WTC11 (cell line): ENCODE results near the gene CPXM2. TPM values are rescaled to one million over a fixed set of nuclear protein-coding genes. Genes with fewer than 3 reads are reported as not detected.

Experiments
- ATAC-seq: fragments of 200-7000 bp; cut with Tn5 transposase; 2 replicates; pipeline ENCODE4 v1.10.0; 2021; ENCODE audit warnings: mild to moderate bottlenecking, moderate library complexity
- CTCF ChIA-PET: fragments of 300-600 bp; sonication (Branson Sonifier 250); formaldehyde crosslinking; loops from one replicate; lab custom pipeline; 2021; ENCODE audit warnings: antibody characterized with exemption; lab: Charles Lee
- POLR2A ChIA-PET: fragments of 350-600 bp; sonication (Branson Sonifier 250); formaldehyde crosslinking; loops from one replicate; lab custom pipeline; 2021; ENCODE audit warnings: antibody characterized with exemption; lab: Charles Lee
- DNase-seq: peaks from one replicate; pipeline ENCODE4 v3.0.0; 2021; ENCODE audit warnings: low spot score
- H3K27ac Mint-ChIP-seq: 2 replicates; pipeline ENCODE4 v1.8.0; 2021; ENCODE audit warnings: mixed read lengths
- H3K27me3 Mint-ChIP-seq: 2 replicates; pipeline ENCODE4 v1.8.0; 2021; ENCODE audit warnings: low read depth, mild to moderate bottlenecking, moderate library complexity, mixed read lengths
- H3K36me3 Mint-ChIP-seq: 2 replicates; pipeline ENCODE4 v1.8.0; 2021; ENCODE audit warnings: mixed read lengths
- H3K4me1 Mint-ChIP-seq: 2 replicates; pipeline ENCODE4 v1.8.0; 2022; ENCODE audit warnings: mixed read lengths
- H3K4me3 Mint-ChIP-seq: 2 replicates; pipeline ENCODE4 v1.8.0; 2021; ENCODE audit warnings: mild to moderate bottlenecking, moderate library complexity, mixed read lengths
- H3K9me3 Mint-ChIP-seq: 2 replicates; pipeline ENCODE4 v1.8.0; 2021; ENCODE audit warnings: mixed read lengths
- ATF1 ChIP-seq: sonication (generic); formaldehyde crosslinking; IDR thresholded peaks from 2 replicates; pipeline ENCODE4 v1.8.1; 2023; ENCODE audit warnings: mild to moderate bottlenecking, moderate library complexity, missing genetic modification reagents
- CTCF ChIP-seq: fragments of 200-600 bp; IDR thresholded peaks from 2 replicates; pipeline ENCODE4 v1.8.0; 2022; ENCODE audit warnings: antibody characterized with exemption
- FOXP1 ChIP-seq: sonication (generic); formaldehyde crosslinking; IDR thresholded peaks from 2 replicates; pipeline ENCODE4 v1.8.0; 2022; ENCODE audit warnings: missing genetic modification reagents, mild to moderate bottlenecking, moderate library complexity, borderline replicate concordance
- IRF2 ChIP-seq: sonication (generic); formaldehyde crosslinking; IDR thresholded peaks from 2 replicates; pipeline ENCODE4 v1.8.0; 2022; ENCODE audit warnings: low read depth, missing genetic modification reagents, borderline replicate concordance
- JAZF1 ChIP-seq: fragments of 250-450 bp; sonication (Bioruptor Pico); IDR thresholded peaks from 2 replicates; pipeline ENCODE4 v1.9.0; 2021; ENCODE audit warnings: moderate library complexity, mild to moderate bottlenecking, inconsistent platforms
- NR2C2 ChIP-seq: sonication (generic); formaldehyde crosslinking; IDR thresholded peaks from 2 replicates; pipeline ENCODE4 v1.8.0; 2022; ENCODE audit warnings: mild to moderate bottlenecking, missing genetic modification reagents
- RORB ChIP-seq: fragments of 250-450 bp; sonication (Bioruptor Pico); IDR thresholded peaks from 2 replicates; pipeline ENCODE4 v1.9.0; 2021; ENCODE audit warnings: mild to moderate bottlenecking
- SMAD4 ChIP-seq: sonication (generic); formaldehyde crosslinking; IDR thresholded peaks from 2 replicates; pipeline ENCODE4 v1.8.0; 2022; ENCODE audit warnings: mild to moderate bottlenecking, missing genetic modification reagents
- ZNF121 ChIP-seq: sonication (generic); formaldehyde crosslinking; IDR thresholded peaks from 2 replicates; pipeline ENCODE4 v1.8.0; 2023; ENCODE audit warnings: missing genetic modification reagents
- ZNF138 ChIP-seq: sonication (generic); formaldehyde crosslinking; conservative IDR thresholded peaks from 2 replicates; pipeline ENCODE4 v1.8.1; 2022; ENCODE audit warnings: mild to moderate bottlenecking, moderate library complexity, missing genetic modification reagents
- ZNF423 ChIP-seq: fragments of 250-450 bp; sonication (Bioruptor Pico); IDR thresholded peaks from 2 replicates; pipeline ENCODE4 v2.1.2; 2022; ENCODE audit warnings: mild to moderate bottlenecking, moderate library complexity
- ZNF532 ChIP-seq: fragments of 250-450 bp; sonication (Bioruptor Pico); IDR thresholded peaks from 2 replicates; pipeline ENCODE4 v1.9.0; 2021; ENCODE audit warnings: mild to moderate bottlenecking, borderline replicate concordance
- ZNF671 ChIP-seq: fragments of 250-450 bp; sonication (Bioruptor Pico); IDR thresholded peaks from 2 replicates; pipeline ENCODE4 v1.8.0; 2021; ENCODE audit warnings: mild to moderate bottlenecking
- total RNA-seq: library from RNA; stranded (reverse); gene quantifications from 3 replicates; pipeline ENCODE4 v1.2.3, GENCODE V29; 2021
- TF ChIP-seq, protein P1 (sequence below): sonication (generic); formaldehyde crosslinking; IDR thresholded peaks from 2 replicates; pipeline ENCODE4 v1.8.0; 2022; ENCODE audit warnings: mild to moderate bottlenecking, missing genetic modification reagents
- TF ChIP-seq, protein P2 (sequence below): fragments of 250-450 bp; sonication (Bioruptor Pico); conservative IDR thresholded peaks from 2 replicates; pipeline ENCODE4 v1.9.0; 2021; ENCODE audit warnings: mild to moderate bottlenecking
- TF ChIP-seq, protein P3 (sequence below): sonication (generic); formaldehyde crosslinking; IDR thresholded peaks from 2 replicates; pipeline ENCODE4 v1.8.0; 2023; ENCODE audit warnings: missing genetic modification reagents, mild to moderate bottlenecking, borderline replicate concordance
- TF ChIP-seq, protein P4 (sequence below): sonication (generic); formaldehyde crosslinking; IDR thresholded peaks from 2 replicates; pipeline ENCODE4 v1.8.1; 2023; ENCODE audit warnings: mild to moderate bottlenecking, missing genetic modification reagents, moderate library complexity

The CPXM2 gene
- total RNA-seq, 1 experiment from 2014 or later, result 3.4 TPM

- peaks cover 4% of the 10 kb centered on the region for H3K9me3 Mint-ChIP-seq
Observed at GRCh38 chr10:123868038-123869019, 23.3 kb downstream of the CPXM2 start.

More at GRCh38 chr10:123868038-123869019, 23.3 kb downstream of the CPXM2 start:
- Mint-ChIP-seq H3K4me3 (no peak overlapping the region), H3K27me3 (no peaks in the 10 kb centered on the region; the same call in 1 of the 2 replicates), H3K4me1 (peaks cover 44% of the 10 kb centered on the region), H3K36me3 (0 out of 2 replicates have a peak, but pooled peaks cover 1% of the 10 kb centered on the region), H3K27ac (no peak overlapping the region)
- TF ChIP-seq ATF1 (CRISPR knock-in tag) (no peak), NR2C2 (CRISPR knock-in tag) (no peak), SMAD4 (CRISPR knock-in tag) (no peak), ZNF121 (CRISPR knock-in tag) (no peak), ZNF423 (CRISPR knock-in tag) (no peak), CTCF (no peak), ZNF532 (CRISPR knock-in tag) (no peak), IRF2 (CRISPR knock-in tag) (no peak), RORB (no peak), ZNF138 (CRISPR knock-in tag) (no peak), JAZF1 (CRISPR knock-in tag) (no peak), ZNF671 (CRISPR knock-in tag) (no peak), FOXP1 (CRISPR knock-in tag) (no peak)
- TF ChIP-seq, protein P1, sequence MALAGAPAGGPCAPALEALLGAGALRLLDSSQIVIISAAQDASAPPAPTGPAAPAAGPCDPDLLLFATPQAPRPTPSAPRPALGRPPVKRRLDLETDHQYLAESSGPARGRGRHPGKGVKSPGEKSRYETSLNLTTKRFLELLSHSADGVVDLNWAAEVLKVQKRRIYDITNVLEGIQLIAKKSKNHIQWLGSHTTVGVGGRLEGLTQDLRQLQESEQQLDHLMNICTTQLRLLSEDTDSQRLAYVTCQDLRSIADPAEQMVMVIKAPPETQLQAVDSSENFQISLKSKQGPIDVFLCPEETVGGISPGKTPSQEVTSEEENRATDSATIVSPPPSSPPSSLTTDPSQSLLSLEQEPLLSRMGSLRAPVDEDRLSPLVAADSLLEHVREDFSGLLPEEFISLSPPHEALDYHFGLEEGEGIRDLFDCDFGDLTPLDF (CRISPR knock-in tag), result no peak
- TF ChIP-seq, protein P2, sequence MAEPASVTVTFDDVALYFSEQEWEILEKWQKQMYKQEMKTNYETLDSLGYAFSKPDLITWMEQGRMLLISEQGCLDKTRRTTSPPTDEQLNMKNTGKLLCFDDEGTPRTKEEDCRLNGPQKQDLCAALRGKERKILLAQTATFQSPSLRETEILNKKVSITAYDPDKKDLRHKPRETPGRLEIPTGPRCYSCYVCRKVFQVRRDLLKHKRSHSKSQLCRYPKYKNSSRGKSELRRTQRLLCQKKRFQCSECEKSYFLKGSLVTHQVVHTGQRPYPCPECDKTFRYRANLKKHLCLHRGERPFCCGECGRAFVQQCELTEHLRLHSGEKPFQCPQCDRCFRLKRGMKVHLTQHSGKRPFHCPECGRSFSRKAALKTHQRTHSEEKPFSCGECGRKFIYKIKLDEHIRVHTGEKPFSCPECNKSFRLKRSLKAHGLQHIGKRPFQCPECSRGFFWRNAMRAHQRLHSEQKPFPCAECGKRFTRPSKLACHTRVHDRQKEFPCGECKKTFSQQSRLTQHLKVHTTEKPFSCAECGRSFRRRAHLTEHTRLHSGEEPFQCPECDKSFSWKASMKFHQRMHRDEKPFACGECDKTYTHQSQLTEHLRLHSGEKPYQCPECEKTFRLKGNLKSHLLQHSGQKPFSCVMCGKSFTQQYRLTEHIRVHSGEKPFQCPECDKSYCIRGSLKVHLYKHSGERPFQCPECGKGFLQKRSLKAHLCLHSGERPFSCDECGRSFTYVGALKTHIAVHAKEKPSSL (CRISPR knock-in tag), result no peak
- TF ChIP-seq, protein P3, sequence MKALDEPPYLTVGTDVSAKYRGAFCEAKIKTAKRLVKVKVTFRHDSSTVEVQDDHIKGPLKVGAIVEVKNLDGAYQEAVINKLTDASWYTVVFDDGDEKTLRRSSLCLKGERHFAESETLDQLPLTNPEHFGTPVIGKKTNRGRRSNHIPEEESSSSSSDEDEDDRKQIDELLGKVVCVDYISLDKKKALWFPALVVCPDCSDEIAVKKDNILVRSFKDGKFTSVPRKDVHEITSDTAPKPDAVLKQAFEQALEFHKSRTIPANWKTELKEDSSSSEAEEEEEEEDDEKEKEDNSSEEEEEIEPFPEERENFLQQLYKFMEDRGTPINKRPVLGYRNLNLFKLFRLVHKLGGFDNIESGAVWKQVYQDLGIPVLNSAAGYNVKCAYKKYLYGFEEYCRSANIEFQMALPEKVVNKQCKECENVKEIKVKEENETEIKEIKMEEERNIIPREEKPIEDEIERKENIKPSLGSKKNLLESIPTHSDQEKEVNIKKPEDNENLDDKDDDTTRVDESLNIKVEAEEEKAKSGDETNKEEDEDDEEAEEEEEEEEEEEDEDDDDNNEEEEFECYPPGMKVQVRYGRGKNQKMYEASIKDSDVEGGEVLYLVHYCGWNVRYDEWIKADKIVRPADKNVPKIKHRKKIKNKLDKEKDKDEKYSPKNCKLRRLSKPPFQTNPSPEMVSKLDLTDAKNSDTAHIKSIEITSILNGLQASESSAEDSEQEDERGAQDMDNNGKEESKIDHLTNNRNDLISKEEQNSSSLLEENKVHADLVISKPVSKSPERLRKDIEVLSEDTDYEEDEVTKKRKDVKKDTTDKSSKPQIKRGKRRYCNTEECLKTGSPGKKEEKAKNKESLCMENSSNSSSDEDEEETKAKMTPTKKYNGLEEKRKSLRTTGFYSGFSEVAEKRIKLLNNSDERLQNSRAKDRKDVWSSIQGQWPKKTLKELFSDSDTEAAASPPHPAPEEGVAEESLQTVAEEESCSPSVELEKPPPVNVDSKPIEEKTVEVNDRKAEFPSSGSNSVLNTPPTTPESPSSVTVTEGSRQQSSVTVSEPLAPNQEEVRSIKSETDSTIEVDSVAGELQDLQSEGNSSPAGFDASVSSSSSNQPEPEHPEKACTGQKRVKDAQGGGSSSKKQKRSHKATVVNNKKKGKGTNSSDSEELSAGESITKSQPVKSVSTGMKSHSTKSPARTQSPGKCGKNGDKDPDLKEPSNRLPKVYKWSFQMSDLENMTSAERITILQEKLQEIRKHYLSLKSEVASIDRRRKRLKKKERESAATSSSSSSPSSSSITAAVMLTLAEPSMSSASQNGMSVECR (CRISPR knock-in tag), result no peak
- TF ChIP-seq, protein P4, sequence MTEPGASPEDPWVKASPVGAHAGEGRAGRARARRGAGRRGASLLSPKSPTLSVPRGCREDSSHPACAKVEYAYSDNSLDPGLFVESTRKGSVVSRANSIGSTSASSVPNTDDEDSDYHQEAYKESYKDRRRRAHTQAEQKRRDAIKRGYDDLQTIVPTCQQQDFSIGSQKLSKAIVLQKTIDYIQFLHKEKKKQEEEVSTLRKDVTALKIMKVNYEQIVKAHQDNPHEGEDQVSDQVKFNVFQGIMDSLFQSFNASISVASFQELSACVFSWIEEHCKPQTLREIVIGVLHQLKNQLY (CRISPR knock-in tag), result no peak
- DNase-seq, result no peak
- no peak for ATAC-seq
- POLR2A ChIA-PET, result no interaction called here
- CTCF ChIA-PET, result interaction anchor here (0.5 to 1.5 kb wide), 4 partner anchors 29 to 442 kb away, joined by 3 to 4 read pairs (median 4); no protein-coding TSS in a partner anchor
